Suprapubic skin (tissue), 4 donors: Measurements from ENCODE around the gene OR14A16. TPM values are rescaled to one million over a fixed set of nuclear protein-coding genes. Genes with fewer than 3 reads are reported as not detected.
A peak's percentile ranks its signal among the peaks of the same experiment; 100 is the strongest.

Experiments
- DNase-seq, 2 donors: peaks; one replicate each; pipeline ENCODE4 v3.0.0-alpha.2; 2019; ENCODE audit warnings: low spot score in 2 of 2
- H3K27ac ChIP-seq: fragments of 200-600 bp; sonication (generic); one replicate; pipeline ENCODE4 v1.5.1; 2019
- H3K27me3 ChIP-seq: fragments of 200-600 bp; sonication (generic); one replicate; pipeline ENCODE4 v1.5.1; 2019
- H3K36me3 ChIP-seq: fragments of 200-600 bp; sonication (generic); one replicate; pipeline ENCODE4 v1.5.1; 2019
- H3K4me1 ChIP-seq: fragments of 200-600 bp; sonication (generic); one replicate; pipeline ENCODE4 v1.5.1; 2019
- H3K4me3 ChIP-seq: fragments of 200-600 bp; sonication (generic); one replicate; pipeline ENCODE4 v1.5.1; 2019; ENCODE audit warnings: mild to moderate bottlenecking
- H3K9me3 ChIP-seq: fragments of 200-600 bp; sonication (generic); one replicate; pipeline ENCODE4 v1.5.1; 2019
- EP300 ChIP-seq: sonication (generic); formaldehyde crosslinking; IDR thresholded peaks from one replicate; pipeline ENCODE4 v1.6.1; 2017; ENCODE audit warnings: antibody characterized with exemption
- POLR2A ChIP-seq, 2 donors: fragments of 450-650 bp; IDR thresholded peaks; one replicate each; pipeline ENCODE4 v1.6.1; 2017; ENCODE audit warnings: antibody characterized with exemption in 2 of 2, mild to moderate bottlenecking in 2 of 2, moderate library complexity in 2 of 2
- POLR2AphosphoS5 ChIP-seq, 3 donors: sonication (generic); formaldehyde crosslinking; IDR thresholded peaks; one replicate each; pipeline ENCODE4 v1.6.1; 2017; ENCODE audit warnings: antibody characterized with exemption in 3 of 3
- WGBS: methylation state at CpG from one replicate; pipeline ENCODE4 v1.1.5; 2018; 5-methylcytosine and 5-hydroxymethylcytosine counted together
- total RNA-seq, 4 donors: library from RNA; depleted of rRNA; stranded (reverse); fragments of >200 nt; gene quantifications; one replicate each; pipeline ENCODE4 v1.1.0, GENCODE V29; 2016
- TF ChIP-seq, protein P1 (sequence below), 2 donors: fragments of 200-600 bp in 1 of 2; fragments of 450-650 bp in 1 of 2; sonication (generic) in 1 of 2; IDR thresholded peaks; one replicate each; pipeline ENCODE4 v1.5.1; 2016 to 2019; ENCODE audit warnings: antibody characterized with exemption in 2 of 2, mild to moderate bottlenecking in 1 of 2, moderate library complexity in 1 of 2

OR14A16 gene
- total RNA-seq, 4 donors from 2014 or later = not detected

DNA sequence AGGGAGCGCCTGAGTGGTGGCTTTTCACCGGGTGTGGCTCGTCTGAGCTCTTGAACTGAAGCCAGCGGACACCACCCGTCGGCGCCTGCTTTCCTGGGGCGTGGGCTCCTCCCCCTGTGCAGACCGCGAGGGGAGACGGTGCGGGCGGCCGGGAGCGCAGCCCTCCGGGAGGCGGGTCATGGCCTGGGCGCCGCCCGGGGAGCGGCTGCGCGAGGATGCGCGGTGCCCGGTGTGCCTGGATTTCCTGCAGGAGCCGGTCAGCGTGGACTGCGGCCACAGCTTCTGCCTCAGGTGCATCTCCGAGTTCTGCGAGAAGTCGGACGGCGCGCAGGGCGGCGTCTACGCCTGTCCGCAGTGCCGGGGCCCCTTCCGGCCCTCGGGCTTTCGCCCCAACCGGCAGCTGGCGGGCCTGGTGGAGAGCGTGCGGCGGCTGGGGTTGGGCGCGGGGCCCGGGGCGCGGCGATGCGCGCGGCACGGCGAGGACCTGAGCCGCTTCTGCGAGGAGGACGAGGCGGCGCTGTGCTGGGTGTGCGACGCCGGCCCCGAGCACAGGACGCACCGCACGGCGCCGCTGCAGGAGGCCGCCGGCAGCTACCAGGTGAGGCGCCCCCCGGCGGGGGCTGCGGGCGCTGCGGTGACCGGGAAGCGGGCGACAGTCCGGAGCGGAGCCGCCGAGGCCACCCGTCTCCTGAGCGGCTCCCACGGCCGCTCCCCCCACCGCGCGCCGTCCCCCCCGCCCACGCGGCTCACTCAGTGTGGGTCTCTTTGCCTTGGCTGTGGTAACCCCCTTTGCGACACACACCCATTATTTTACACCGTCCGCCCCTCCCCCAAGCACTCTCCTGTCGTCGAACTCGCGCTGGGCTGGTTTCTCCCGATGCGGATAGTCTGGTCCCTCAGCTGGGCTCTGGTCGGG lies 33.4 kb upstream of the OR14A16 start, which contains the start of gene TRIM58:
TRIM58 (plus strand) TSS at position 119 of the 916 bp plus-strand sequence; CDS start at position 179, 60 bp downstream.
- Histone ChIP-seq H3K27me3 (peaks cover 18% of the 10 kb centered on the region), H3K4me3 (peak within 1 kb of the TSS; percentile 50), H3K27ac (no peak within 1 kb of the TSS), H3K4me1 (peaks cover 9% of the 10 kb centered on the region), H3K9me3 (peaks cover 2% of the 10 kb centered on the region), H3K36me3 (no peaks in the 10 kb centered on the region)
- peak in 1 of 2 donors; percentile 69 for DNase-seq
- WGBS = 4% methylated on average over 52 of the region's 109 CpGs
- TF ChIP-seq POLR2A (IDR thresholded peaks at IDR 0.05) = no peak
- no peak for TF ChIP-seq POLR2AphosphoS5 (IDR thresholded peaks at IDR 0.05)
- TF ChIP-seq, protein P1, sequence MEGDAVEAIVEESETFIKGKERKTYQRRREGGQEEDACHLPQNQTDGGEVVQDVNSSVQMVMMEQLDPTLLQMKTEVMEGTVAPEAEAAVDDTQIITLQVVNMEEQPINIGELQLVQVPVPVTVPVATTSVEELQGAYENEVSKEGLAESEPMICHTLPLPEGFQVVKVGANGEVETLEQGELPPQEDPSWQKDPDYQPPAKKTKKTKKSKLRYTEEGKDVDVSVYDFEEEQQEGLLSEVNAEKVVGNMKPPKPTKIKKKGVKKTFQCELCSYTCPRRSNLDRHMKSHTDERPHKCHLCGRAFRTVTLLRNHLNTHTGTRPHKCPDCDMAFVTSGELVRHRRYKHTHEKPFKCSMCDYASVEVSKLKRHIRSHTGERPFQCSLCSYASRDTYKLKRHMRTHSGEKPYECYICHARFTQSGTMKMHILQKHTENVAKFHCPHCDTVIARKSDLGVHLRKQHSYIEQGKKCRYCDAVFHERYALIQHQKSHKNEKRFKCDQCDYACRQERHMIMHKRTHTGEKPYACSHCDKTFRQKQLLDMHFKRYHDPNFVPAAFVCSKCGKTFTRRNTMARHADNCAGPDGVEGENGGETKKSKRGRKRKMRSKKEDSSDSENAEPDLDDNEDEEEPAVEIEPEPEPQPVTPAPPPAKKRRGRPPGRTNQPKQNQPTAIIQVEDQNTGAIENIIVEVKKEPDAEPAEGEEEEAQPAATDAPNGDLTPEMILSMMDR (IDR thresholded peaks at IDR 0.05) = no peak
- TF ChIP-seq EP300 = no peak

DNA sequence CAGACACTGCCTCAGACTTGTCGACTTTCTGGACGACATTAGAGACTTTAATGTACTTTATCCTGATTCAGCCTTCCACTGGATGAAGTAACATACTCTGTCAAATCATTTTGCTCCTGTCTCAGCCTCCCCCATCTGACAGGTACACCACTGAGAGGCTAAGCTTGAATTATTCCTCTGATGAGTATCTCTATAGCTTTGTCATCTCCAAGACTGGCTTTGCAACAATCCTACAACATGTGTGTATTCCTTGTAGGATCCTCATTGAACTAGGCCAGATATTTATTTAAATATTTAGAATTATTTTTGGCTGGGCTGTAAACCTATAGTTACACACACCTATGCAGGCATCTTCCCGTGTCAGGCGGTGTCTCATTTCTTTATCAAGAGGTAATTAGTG lies 32.0 kb upstream of the OR14A16 start:
- TF ChIP-seq POLR2A (IDR thresholded peaks at IDR 0.05) (no peak), POLR2AphosphoS5 (IDR thresholded peaks at IDR 0.05) (no peak), EP300 (no peak)
- TF ChIP-seq, protein P1 (IDR thresholded peaks at IDR 0.05) = no peak
- WGBS = 89% methylated on average over 4 of the region's 4 CpGs

DNA sequence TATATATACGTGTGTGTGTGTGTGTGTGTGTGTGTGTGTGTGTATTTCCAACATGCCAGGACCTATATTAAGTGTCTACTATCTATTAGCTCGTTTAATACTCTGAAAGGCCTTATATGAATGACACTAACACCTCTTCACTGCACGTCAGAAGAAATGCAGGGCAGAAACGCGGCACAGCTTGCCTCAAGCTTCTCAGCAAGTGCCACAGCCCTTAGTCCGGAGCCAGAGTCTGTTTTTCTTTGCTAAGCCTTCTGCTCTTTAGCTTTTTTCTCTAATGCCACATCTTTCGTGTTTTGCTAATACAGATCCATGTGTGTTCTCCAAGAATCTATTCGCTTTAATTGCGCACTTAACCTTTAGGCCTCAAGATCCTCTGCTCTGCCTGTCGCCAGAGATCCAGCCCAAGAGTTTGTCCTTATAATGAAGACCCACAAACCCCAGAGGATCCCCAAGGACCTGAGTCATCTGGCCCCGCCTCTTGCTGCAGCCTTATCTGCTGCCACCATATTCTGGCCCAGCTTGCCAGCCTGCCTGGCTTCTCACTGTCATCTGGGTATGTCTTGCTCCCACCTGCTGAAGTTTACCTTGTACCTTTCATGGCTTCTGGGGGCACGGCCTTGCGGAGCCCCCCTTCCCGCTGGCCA lies 31.1 kb upstream of the OR14A16 start:
- DNase-seq = no peak
- H3K9me3 ChIP-seq = peaks cover 2% of the 10 kb centered on the region
- TF ChIP-seq EP300 (no peak), POLR2A (IDR thresholded peaks at IDR 0.05) (no peak), POLR2AphosphoS5 (IDR thresholded peaks at IDR 0.05) (no peak)
- TF ChIP-seq, protein P1 (IDR thresholded peaks at IDR 0.05) = no peak

More for the DNA sequence above, 32.0 kb upstream of the OR14A16 start:
- H3K27me3 ChIP-seq = peaks cover 18% of the 10 kb centered on the region
- H3K4me1 ChIP-seq = peaks cover 9% of the 10 kb centered on the region
- no peak overlapping the region for H3K4me3 ChIP-seq
- no peak overlapping the region for H3K27ac ChIP-seq
- H3K9me3 ChIP-seq = peaks cover 2% of the 10 kb centered on the region
- H3K36me3 ChIP-seq = no peaks in the 10 kb centered on the region
- no peak for DNase-seq

DNA sequence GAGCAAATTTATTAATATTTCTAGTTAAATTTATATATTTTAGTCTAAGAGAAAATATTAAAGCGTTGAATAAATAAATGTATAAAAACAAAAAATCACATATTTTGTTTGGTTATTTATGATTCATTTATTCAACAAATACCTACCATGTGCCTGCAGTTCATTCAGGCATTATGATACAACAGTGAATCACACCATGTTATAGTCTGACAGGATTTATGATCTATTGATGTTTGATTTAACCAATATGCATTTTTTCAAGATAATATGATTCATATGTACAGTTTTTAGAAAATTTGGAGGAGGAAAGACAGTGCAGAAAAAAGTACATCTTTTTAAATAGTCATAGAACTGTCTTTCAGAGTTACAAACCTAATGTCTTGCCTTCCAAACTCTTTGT lies 25.7 kb upstream of the OR14A16 start:
- 88% methylated on average over 1 of the region's 1 CpG for WGBS
- DNase-seq = no peak
- Histone ChIP-seq H3K36me3 (no peaks in the 10 kb centered on the region), H3K27ac (no peak overlapping the region), H3K4me3 (no peak overlapping the region), H3K9me3 (peaks cover 2% of the 10 kb centered on the region), H3K27me3 (no peaks in the 10 kb centered on the region), H3K4me1 (no peaks in the 10 kb centered on the region)
- no peak for TF ChIP-seq POLR2A (IDR thresholded peaks at IDR 0.05)
- no peak for TF ChIP-seq EP300
- TF ChIP-seq POLR2AphosphoS5 (IDR thresholded peaks at IDR 0.05) = no peak
- TF ChIP-seq, protein P1 (IDR thresholded peaks at IDR 0.05) = no peak

More for the DNA sequence above, 31.1 kb upstream of the OR14A16 start:
- Histone ChIP-seq H3K4me3 (no peak overlapping the region), H3K4me1 (peaks cover 9% of the 10 kb centered on the region), H3K27me3 (peaks cover 18% of the 10 kb centered on the region), H3K27ac (no peak overlapping the region), H3K36me3 (no peaks in the 10 kb centered on the region)
- 84% methylated on average over 14 of the region's 14 CpGs for WGBS

DNA sequence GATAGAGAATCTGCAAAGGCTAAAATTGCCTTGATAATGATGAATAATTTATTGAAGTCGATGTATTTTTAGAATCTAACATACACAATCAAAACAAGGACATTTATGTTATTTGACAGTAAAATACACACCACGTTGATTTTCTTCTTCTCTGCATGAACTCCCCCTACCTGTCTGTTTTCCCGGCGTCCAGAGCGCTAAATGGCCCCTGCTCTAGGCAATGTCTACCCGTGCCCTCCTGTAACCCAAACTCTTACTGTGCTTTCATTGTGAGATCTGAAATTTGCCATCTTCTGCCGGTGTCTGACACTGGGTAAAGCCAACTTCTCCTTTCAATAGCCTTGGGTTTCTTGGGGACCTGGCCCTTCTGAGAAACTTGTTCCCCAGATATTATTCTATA lies 24.4 kb upstream of the OR14A16 start:
- no peaks in the 10 kb centered on the region for H3K4me1 ChIP-seq
- H3K27me3 ChIP-seq = no peaks in the 10 kb centered on the region
- H3K36me3 ChIP-seq = no peaks in the 10 kb centered on the region
- no peak overlapping the region for H3K4me3 ChIP-seq
- no peak for DNase-seq
- 90% methylated on average over 7 of the region's 7 CpGs for WGBS
- TF ChIP-seq, protein P1 (IDR thresholded peaks at IDR 0.05) = no peak
- no peak for TF ChIP-seq EP300
- no peak for TF ChIP-seq POLR2A (IDR thresholded peaks at IDR 0.05)
- no peak for TF ChIP-seq POLR2AphosphoS5 (IDR thresholded peaks at IDR 0.05)
- no peaks in the 10 kb centered on the region for H3K9me3 ChIP-seq
- H3K27ac ChIP-seq = no peak overlapping the region
